Measurements from ENCODE around the gene HRG.
"Not testable (repeated sequence)": the region's sequence is repeated elsewhere in the genome, so short reads cannot be mapped to it uniquely, and the experiment has no call there.

The HRG gene

GRCh38 chr3:186683979-186684378 lies 18.2 kb downstream of the HRG start:
- DNase-seq: no peak

DNA sequence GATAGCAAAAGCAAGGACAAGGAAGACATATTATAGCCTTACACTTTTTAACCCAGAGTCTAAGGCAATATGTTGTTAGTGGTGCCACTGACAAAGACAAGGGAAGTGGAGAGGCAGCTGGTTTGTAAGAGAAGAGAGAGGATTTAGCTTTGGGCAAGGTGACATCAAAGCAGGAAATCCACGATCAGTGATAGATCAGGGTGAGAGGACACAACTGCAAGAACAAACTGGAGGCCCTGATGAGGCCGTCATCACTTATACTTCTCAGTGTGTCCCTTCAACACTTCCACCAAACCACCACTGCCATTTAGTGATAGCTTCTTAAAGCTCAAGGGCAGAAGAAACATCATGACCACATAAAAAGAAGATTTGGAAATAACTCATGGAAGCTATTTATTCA lies 20.7 kb downstream of the HRG start:
- DNase-seq: not testable (repeated sequence)

DNA sequence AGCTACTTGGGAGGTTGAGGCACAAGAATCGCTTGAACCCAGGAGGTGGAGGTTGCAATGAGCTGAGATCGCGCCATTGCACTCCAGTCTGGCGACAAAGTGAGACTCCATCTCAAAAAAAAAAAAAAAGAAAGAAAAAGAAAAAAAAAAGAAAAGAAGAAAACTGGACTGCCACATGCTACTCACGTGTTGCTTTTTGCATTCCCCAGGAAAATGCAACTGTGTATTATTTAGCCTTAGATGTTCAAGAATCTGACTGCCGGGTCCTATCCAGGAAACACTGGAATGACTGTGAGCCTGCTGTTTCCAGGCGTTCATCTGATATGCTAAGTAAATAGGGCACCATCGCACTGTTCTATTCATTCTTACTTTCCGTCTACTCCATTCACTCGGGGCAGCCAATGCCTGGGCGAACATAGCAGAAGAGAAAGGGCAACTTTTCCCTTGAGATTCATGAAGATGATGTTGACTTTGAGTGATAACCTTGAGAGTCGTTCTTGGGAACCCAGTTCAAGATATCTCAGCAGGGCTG lies 21.4 kb downstream of the HRG start:
- DNase-seq: no peak

DNA sequence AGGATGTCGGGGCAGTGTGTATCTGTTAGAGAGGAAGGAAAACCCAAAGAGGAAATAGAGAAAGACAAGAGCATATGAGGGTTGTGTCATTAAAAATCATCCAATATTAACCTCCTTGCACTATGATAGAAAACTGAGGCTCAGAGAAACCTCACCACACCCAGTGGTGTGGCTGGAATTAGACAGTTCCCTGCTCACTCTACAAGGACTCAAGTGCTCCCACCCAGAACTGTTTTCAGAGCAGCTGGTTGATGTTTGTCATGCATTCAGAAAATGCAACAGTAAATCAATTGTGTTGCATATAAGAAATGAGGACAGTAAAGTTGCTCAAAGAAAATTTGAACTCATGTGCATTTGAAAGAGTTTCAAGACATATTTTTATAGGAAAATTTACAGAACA lies 24.5 kb downstream of the HRG start:
- DNase-seq: not testable (repeated sequence)

DNA sequence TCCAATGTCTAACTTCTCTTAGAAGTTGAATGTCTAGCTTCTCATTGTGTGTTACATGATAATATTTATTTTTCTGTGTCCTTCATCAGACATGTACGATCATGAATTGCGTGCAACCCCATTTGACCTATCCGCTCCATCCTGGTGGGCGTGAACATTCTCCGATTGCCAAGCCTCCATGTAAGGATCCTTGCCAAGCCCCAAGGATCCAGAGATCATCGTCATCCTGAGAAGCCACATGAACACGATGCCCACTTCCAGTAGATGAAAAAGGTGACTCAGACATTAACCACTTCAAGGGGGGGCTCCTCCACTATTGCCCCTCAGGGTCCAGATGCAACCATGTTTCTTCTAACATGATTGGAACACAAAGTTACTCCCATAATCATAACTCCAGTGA lies 25.9 kb downstream of the HRG start:
- DNase-seq: no peak

GRCh38 chr3:186693843-186694242 lies 28.0 kb downstream of the HRG start:
- DNase-seq: no peak

GRCh38 chr3:186694288-186695032 lies 28.6 kb downstream of the HRG start:
- DNase-seq: no peak

GRCh38 chr3:186696522-186696921 lies 30.7 kb downstream of the HRG start:
- DNase-seq: no peak

DNA sequence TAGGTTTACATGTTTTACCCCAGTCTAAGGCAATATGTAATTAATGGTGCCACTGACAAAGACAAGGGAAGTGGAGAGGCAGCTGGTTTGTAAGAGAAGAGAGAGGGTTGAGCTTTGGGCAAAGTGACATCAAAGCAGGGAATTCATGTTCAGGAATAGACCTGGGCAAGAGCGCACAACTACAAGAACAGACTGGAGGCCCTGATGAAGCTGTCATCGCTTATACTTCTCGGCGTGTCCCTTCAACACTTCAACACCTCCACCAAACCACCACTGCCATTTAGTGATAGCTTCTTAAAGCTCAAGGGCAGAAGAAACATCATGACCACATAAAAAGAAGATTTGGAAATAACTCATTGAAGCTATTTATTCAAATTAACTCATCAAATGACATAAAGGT lies 31.7 kb downstream of the HRG start:
- no peak for DNase-seq

DNA sequence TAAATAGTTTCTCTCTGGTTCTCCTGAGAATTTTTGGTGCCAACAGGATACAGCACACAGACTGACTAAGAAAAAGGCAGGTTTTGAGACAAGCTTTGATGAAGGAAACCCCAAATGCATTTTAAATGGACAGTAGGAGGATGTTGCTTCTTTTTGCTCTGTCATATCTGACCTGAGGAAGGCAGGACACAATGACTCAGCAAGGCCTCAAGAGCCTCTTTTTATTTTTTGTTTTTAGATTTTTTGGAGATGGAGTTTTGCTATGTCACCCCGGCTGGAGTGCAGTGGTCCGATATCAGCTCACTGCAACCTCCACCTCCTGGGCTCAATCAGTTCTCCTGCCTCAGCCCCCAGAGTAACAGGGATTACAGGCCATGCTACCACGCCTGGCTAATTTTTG lies 34.5 kb downstream of the HRG start:
- no peak for DNase-seq

GRCh38 chr3:186702451-186702850 lies 36.6 kb downstream of the HRG start:
- DNase-seq: not testable (repeated sequence)

GRCh38 chr3:186705882-186706780 lies 40.3 kb downstream of the HRG start:
- no peak for DNase-seq

- DNase-seq: no peak
These were observed 43.3 kb downstream of the HRG start for GRCh38 chr3:186708983-186709679.

DNA sequence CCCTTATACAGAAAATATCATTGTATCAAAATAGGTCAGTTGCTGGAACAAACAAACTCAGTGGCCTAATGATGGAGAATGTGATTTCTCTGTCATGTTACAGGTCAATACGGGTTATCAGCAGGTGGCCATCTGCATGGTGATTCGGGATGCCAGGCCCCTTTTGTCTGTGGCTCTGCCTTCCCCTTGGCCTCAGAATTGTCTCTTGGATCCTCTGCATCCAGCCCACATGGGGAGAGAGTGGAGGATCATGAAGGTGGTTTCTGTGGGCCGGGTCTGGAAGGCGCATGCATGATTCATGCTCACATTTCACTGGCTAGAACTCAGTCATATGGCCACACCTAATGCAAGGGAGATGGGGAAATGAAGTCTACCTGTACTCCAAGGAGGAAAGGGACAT lies 44.9 kb downstream of the HRG start:
- DNase-seq: not testable (repeated sequence)

- no peak for DNase-seq
These were observed 47.7 kb downstream of the HRG start for GRCh38 chr3:186713499-186713898.

GRCh38 chr3:186717039-186717457 lies 51.2 kb downstream of the HRG start, which contains the start of gene KNG1:
Gene KNG1, plus strand, starts transcription at chr3:186717359. Its CDS starts 184 bp downstream, at chr3:186717543.
- DNase-seq: no peak

- no peak for DNase-seq
These were observed 54.3 kb downstream of the HRG start for GRCh38 chr3:186719945-186720739.

GRCh38 chr3:186722457-186722856 lies 56.6 kb downstream of the HRG start:
- DNase-seq: no peak

DNA sequence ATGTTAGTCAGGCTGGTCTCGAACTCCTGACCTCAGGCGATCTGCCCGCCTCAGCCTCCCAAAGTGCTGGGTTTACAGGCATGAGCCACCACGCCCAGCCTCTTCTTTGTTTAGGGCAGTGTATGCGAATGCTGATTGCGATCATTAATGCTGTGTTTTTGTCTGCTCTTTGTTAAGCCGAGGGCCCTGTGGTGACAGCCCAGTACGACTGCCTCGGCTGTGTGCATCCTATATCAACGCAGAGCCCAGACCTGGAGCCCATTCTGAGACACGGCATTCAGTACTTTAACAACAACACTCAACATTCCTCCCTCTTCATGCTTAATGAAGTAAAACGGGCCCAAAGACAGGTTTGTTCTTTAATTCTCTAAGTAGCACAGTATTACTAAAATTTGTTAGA lies 59.1 kb downstream of the HRG start:
- DNase-seq: no peak
